Cardiac fibroblast (primary cell): Measurements from ENCODE around the gene MEIOSIN.
"Not testable (repeated sequence)": the region's sequence is repeated elsewhere in the genome, so short reads cannot be mapped to it uniquely, and the experiment has no call there.

Source experiments
- DNase-seq, 2 donors: peaks; one replicate each; pipeline versions ENCODE4 v3.0.0 to v3.0.0-alpha.2; 2010; ENCODE audit warnings: low read depth in 2 of 2
- H3K4me3 ChIP-seq, 2 donors: replicated peaks in 1 of 2; 1 replicate in 1 of 2; 2 replicates in 1 of 2; pipeline ENCODE4 v1.5.1; 2011; ENCODE audit warnings: low read depth in 2 of 2, low read length in 2 of 2, mild to moderate bottlenecking in 2 of 2, moderate library complexity in 1 of 2
- CTCF ChIP-seq: IDR thresholded peaks from one replicate; pipeline ENCODE4 v1.5.1; 2011; ENCODE audit warnings: low read depth, mild to moderate bottlenecking, low read length, inconsistent platforms

The MEIOSIN gene

DNA sequence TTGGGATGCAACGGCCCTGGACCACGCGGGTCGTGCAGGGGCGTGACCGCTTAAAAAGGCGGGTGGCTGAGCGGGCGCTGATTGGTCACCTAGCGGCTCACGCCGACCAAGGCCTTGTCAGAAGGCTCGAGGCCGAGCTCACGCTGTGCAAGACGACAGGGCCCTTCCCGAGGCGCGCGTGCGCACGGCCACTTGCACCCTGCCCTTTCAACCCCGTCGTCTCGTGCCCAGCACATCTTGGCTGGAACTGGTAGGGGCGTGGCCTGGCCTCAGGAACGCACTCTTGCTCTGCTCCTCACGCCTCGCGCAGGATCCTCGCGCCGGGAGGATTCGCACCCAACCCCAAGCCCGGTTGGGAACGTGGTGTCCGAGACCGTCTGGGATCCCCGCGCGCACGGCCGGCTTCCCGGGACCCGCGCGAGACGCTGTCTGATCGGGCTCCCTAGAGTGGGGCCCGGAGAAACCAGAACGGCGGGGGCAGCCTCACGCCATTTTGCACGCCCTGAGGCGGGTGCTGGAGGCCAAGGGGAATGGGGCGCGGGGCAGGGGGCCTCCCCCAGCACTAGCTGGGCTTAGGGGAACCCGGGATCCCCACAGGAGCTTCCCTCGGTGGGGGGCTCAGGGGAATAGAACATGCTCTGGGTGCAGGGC, at the start of gene MEIOSIN:
Gene MEIOSIN, plus strand, starts transcription at position 280 of the 651 bp plus-strand sequence. CDS start 1,938 bp downstream, outside the sequence.
- DNase-seq: no peak
- no peak for TF ChIP-seq CTCF
- H3K4me3 ChIP-seq: no peak within 1 kb of the TSS

GRCh38 chr19:45685045-45685444, 48.2 kb upstream of the MEIOSIN start:
- H3K4me3 ChIP-seq, DNase-seq: not testable (repeated sequence)

GRCh38 chr19:45687599-45687998, 45.6 kb upstream of the MEIOSIN start:
- DNase-seq: no peak
- no peak for TF ChIP-seq CTCF
- H3K4me3 ChIP-seq: no peak overlapping the region

DNA sequence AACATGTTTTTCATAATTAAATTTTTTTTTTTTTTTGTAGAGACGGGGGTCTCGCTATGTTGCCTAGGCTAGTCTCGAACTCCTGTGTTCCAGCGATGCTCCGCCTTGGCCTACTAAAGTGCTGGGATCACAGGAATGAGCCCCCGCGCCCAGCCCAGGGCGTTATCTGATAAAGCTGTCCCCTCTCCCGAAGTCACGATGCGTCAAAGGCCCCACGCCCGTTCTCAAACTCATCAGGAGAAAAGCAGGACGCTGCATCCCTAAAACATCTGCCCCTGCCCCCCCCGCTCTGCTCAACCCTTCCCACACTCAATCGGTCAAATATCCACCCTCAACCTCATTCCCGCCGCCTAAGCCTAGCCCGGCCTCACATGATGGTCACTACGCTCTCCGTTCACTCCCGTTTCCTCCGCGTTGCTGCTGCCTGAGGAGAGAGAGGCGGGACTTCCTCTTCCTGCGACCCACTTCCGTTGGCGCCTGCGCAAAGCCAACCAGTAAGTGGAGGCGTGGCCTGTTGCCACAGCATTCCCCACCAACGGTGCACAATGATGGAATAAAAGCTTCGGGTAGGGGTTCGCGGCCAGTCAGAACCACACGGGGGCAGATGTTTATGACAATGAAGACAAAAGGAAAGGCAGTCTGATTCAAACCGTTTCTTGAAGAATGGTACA, 41.6 kb upstream of the MEIOSIN start, which contains the start of gene SNRPD2:
Gene SNRPD2, minus strand, starts transcription at position 438 of the 671 bp plus-strand sequence. Its CDS starts 65 bp downstream, at position 373.
- H3K4me3 ChIP-seq: peak within 1 kb of the TSS; percentile 91
- peak; percentile 97 for DNase-seq
- TF ChIP-seq CTCF: no peak

- H3K4me3 ChIP-seq: peak within 1 kb of the TSS; percentile 91
- DNase-seq: peak; percentile 100
- TF ChIP-seq CTCF: no peak
Measured at GRCh38 chr19:45692187-45693105, 40.8 kb upstream of the MEIOSIN start, which contains the start of gene QPCTL. QPCTL (plus strand) TSS chr19:45692666; CDS start chr19:45692704, 38 bp downstream.

GRCh38 chr19:45693106-45693788, 40.0 kb upstream of the MEIOSIN start:
- peak; percentile 95 for TF ChIP-seq CTCF
- peak; percentile 74 to 77 for DNase-seq
- H3K4me3 ChIP-seq: peak overlapping the region; percentile 91
